GM19397 (cell line): ENCODE results near the gene HDHD5.
"Not testable (repeated sequence)": the region's sequence is repeated elsewhere in the genome, so short reads cannot be mapped to it uniquely, and the experiment has no call there.

Source experiments
- ATAC-seq: cut with Tn5 transposase; IDR thresholded peaks from one replicate; pipeline ENCODE4 v1.9.1; 2021; ENCODE audit warnings: mild to moderate bottlenecking, moderate library complexity; ENCODE audit not compliant: unreplicated experiment

Gene HDHD5

DNA sequence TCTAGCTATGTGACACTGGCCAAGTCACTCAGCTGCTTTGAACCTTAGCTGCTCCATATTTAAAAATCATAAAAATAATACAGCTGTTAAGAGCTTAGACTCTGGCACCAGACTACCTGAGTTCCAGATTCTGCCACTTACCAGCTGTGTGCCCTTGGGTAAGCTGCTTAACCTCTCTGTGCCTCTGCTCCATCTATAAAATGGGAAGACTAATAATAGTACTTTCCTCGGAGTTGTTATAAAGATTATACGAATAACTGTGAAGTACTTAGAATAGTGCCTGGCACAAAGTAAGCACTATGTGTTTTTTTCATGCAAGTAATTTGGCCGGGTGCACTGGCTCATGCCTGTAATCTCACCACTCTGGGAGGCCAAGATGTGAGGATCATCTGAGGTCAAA lies 1.4 kb downstream of the HDHD5 start:
- no peak for ATAC-seq

DNA sequence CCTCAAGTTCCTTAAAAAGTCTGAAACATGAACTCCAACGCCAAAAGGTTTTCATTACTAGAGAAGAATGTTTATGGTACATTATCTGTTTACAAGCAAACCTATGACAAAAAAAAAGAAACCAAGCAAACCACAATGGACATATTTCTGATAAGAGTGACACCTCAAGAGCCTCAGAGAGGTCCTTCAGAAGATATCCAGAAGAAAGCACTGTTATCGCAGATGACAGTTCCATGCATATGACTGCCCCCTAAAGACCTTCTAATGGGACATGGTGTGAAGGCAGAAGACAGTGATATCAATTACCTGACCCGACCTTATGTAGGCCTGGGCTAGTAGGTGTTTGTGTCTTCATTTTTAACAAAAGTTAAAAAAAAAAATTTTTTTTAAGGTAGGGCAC lies 3.1 kb downstream of the HDHD5 start:
- no peak for ATAC-seq

DNA sequence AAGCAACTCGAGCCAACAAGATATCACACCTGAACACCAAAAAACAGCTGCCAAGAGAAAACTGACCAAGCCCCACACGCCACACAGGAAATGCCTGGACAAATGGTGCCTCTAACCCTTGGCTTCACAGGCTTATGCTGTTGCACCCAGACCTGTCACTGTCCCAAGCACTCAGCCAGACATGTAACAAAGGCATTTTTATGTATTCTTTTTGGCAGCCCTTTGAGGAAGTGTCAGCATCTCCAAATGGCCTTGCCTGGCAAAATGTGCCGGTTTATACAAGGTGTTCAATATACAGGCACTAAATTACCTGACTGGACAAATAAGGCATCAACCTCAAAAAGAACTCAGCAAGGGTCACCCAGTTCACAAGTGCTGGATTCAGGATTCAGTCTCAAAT lies 6.1 kb downstream of the HDHD5 start:
- ATAC-seq: no peak

DNA sequence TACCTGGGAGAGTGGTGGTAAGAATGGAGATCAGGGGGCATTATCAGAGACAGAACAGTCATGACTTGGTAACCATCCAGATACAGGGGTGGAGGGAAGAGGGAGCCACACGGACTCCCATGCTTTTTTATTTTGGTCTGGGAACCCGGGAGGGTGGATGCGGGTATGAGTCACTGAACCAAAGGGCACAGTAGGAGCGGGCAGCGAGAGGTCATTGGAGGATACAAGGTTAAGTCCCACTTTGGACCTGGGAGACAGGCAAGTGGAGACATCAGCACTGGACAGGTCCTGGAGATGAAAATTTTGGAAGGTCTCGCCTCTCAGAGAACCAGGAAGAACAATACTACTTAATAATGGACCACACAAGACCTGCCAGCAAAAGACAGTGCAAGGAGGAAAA lies 6.7 kb downstream of the HDHD5 start:
- ATAC-seq: no peak

DNA sequence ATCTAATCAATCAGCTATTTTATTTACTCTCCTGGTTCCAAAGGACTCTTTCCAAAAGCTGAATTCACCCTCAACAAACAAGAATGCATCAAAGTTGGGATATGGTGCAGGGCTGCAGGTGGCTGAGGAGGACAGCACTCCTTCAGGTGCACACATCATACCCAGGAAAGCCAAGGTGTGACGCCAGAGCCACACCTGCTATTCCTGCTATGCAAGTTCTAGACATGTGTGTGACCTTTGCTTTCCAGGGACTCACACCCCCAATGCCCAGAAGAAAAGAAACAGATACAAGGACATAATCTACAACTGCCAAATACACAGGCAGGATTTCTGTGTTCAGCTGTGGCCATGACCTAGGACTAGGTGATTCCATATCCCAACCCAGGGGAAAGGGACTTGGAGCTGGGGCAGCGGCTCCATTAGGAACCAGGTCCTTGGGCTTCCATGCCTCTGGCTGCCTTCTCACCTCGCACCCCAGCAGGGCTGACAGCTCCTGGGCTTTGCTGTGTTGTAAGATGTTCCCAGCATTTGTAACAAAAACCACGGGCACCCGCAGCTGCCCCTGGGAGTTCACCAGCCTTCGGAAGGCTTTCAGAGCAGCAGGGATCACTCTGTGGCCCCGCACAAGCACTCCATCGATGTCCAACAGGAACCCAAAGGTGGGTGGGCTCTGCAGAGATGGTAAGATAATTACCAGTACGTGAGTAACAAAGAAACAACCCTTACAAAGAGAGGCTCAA lies 9.8 kb downstream of the HDHD5 start:
- no peak for ATAC-seq

DNA sequence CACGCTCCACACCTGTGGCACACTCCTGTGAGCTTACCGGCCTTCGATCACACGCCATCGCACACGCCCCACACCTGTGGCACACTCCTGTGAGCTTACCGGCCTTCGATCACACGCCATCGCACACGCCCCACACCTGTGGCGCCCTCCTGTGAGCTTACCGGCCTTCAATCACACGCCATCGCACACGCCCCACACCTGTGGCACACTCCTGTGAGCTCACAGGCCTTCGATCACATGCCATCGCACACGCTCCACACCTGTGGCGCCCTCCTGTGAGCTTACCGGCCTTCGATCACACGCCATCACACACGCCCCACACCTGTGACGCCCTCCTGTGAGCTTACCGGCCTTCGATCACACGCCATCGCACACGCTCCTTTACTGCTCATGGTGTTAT lies 11.6 kb downstream of the HDHD5 start:
- ATAC-seq: not testable (repeated sequence)

DNA sequence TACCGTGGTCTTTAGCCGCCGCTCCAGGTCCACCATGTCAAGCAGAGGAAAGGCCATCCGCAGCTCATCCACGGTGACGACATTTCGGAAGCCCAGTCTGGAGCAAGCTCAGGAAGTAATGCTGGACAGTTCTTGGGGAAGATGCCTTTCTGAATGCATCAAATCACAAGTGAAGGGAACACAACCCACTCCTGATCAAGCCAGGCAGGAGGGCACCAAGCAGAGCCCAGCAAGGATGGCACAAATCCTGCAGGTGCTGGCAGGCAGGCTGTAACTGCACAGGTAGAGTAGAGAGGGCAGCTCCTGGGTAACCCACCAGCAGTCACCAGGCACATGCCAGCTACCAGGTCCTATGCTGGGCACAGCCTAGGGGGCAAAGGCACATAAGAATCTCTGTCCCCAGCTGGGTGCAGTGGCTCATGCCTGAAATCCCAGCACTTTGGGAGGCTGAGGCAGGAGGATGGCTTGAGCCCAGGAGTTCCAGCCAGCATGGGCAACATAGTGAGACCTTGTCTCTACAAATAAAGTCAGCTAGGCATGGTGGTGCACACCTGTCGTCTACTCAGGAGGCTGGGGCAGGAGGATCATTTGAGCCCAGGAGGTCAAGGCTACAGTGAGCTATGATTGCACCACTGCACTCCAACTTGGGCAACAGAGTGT lies 13.9 kb downstream of the HDHD5 start:
- ATAC-seq: no peak

DNA sequence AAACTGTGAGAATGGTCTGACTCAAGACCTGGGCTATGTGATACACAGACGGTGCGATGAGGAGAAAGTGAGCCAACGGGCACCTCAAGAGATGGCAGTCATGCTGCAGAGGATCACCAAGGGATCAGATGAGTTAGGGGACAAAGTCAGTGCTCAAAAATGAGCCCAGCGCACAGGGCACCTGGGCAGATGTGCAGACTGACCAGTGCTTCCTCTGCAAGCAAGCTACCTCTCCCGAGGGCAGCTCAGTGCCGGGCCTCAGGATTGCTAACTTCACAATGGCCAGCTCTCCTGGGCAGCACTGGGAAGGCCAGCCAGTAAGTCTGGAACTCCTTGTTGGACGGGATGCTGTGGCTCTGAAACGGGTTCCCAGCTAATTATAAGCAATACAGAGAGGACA lies 15.3 kb downstream of the HDHD5 start:
- no peak for ATAC-seq

DNA sequence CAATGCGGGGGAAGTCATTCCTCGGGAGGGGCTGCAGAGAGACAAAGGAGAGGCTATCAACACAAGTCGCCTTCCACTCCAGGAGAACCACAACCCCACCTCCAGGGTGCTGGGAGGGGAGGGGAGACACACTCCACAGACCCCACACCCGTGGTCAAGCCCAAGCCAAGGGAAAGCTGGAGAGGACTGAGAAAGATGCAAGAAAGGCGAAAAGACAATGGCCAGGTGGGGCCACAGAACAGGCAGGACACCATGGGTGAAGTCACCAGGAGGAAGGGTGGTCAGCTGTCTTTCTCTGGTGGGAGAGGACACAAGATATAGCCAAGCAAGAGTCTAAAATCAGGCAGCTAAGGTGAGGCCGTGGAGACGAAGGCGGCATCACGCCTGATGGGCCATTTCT lies 16.0 kb downstream of the HDHD5 start:
- ATAC-seq: no peak

DNA sequence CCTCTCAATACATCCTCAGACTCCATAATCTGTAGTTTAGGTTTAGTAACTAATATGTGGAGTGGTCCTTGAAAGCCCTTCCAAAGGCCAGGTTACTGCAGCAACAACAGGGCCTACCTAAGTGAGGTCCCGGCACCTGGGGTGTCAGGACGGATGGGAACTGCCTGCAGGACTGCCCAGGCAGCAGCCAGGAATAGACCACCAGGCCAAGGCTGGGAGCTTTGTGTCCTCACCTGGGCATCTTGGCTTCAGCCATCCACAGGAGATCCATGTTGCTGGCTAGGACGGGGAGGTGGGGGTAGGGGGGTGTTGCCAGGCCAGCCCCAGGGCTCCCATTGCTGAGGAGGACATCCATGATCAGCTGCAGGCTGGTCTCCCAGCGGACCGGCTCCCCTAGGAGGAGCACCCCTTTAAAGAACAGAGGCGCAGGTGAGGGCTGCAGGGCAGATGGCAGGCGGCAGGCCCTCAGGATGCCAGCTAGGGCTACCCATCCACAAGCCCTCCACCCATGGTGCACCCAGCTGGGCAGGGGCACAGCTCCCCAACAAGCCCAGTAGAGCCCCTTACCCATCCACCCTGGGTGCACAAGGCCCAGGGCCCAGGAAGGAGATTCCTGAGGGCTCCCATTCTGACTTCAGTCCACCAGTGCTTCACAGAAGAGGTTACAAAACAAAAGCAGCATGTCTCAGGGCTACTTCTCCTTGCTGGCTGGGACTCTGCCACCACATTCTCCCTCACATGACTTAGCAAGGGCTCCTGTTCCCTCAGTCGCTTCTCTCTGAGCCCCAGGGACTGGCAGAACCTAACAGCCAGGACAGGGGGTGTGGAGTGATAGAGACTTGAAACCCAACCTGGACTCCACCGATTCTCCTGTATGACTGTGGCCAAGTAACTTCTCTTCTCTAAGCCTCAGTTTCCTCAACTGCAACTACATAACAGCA lies 18.0 kb downstream of the HDHD5 start:
- no peak for ATAC-seq

DNA sequence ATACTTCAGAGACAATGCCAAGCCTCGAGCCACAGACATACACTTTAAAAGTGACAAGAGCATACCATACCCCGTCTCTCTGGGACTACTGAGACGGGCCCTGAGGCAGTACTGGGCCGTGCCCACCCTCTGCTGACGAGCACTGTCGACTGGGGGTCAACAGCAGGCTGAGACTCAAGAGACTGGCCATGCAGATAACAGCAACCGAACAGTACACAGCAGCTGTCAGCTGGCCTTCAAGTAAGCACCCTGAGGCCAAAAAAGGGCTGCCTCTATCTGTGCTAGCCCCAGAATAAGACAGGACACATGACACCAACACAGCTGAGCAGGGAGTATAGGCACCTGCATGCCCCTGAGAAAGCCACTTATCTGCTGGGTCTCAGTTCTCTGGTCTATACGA lies 19.1 kb downstream of the HDHD5 start:
- ATAC-seq: no peak

DNA sequence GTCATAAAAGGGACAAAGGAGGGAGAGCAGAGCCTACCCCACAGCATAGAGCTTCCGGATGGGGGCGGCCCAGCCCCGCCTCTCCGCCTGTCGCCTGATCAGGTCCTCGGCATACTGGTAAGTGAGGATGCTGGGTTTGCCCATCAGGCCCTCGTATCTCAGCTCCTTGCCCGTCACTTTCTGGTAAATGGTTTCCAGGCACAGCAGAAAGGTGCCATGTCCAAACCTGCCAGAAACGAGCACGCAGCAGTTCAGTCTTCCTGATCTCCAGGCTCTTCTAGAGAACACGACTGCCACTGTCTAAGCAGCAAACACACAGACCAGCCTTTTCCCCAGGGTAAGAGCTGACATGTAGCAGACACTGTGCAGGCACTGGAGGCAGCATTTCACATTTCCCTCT lies 20.6 kb downstream of the HDHD5 start:
- ATAC-seq: no peak

DNA sequence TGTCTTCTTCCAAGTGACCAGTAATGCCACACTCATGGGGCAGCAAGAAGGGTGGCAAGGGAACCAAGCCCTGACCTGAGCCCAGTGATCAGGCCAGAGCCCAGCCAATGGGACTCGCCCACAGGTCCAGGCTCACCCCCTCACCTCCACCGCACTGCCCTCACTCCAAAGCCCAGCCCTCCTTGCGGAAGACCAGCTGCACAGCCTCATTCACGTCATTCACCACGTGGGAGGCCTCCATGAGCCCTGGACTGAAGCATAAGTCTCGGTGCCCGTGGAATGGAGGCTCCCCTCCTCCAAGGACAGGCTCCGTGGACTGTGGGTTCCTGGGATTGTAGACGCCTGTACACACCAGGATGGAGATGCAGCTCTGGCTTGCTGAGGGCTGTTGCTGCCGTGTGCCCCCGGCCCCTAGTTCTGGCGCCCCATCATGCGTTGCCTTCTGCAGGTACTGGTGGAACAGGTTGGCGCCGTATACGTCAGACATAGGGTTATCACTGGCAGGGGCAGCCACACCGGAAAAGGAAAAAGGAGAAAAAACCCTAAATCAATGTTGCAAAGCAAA lies 21.1 kb downstream of the HDHD5 start:
- no peak for ATAC-seq

DNA sequence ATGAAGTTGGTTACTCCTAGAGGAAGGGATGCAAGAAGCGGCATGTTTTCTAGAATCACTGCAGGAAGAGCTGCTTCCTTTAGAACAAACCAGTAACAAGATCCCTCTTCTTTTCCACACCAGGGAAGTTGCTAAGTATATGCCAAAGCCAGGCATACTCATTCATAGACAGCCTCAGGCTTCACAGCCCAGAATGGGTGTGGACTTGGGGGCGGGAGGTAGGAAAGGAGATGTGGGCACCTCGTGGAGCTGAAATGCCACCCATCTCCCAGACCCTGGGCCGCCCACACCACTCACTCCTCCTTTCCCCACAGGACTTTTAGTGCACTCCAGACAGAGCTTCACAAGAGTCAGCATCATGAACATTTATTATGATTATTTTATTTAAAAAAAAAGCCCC lies 21.9 kb downstream of the HDHD5 start:
- ATAC-seq: no peak

DNA sequence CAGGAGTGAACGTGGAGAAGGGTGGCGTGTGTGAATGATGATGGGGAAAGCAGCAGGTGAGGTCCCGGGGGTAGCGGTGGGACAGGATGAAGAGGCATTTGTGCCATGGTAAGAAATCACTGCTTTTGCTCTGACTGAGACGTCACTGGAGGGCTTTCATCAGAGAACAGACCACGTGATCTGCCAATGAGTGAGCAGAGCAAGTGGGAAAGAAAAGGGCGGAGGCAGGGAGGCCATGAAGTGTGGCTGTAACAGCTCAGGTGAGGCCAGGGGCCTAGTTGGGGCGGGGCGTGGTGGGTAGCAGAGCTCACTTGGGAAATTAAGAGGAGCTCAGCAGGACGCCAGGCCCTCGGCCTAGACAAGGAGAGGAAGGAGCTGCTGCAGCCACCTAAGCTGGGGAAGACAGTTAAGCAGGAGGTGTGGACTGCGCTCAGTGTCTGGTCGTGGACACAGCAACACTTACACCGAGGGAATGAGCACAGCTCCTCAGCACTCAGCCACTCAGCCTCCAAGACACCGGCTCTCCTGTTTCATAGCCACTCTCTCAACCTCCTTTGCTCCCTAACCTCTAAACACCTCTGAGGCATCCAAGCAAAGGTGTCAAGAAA lies 23.8 kb downstream of the HDHD5 start:
- no peak for ATAC-seq

DNA sequence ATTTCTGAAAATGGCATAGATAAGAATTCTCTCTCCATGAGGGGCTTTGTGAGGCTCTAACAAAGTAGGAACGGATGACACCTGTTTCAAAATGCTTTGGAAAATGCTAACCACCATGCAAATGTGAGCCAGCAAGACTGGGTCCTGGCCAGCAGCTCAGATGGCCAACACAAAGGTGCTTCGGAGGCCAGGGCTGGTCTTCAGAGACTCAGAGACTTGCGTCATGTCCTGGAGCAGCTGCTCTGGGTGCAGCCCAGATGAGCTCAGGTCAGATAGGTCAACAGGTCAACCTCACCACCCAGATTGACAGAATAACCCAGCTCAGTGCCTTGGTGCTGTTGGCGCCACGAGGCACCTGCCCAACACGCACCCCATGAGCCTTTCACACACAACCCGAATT lies 25.9 kb downstream of the HDHD5 start:
- ATAC-seq: no peak

DNA sequence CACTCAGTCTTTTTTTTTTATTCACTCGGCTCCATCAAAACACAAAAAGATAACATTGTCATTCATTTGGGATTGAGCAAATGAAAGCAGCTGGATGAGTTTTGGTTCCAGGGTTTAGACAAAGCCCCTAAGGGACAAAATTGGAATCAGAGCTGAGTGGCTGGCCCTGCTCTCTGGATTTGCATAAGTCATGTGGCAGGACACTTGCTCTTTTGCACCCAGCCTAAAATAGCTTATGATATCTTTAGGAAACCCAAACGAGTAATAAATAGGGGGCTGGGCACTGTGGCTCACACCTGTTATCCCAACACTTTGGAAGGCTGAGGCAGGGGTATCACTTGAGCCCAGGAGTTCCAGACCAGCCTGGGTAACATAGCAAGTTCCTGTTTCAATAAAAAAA lies 27.0 kb downstream of the HDHD5 start:
- no peak for ATAC-seq

DNA sequence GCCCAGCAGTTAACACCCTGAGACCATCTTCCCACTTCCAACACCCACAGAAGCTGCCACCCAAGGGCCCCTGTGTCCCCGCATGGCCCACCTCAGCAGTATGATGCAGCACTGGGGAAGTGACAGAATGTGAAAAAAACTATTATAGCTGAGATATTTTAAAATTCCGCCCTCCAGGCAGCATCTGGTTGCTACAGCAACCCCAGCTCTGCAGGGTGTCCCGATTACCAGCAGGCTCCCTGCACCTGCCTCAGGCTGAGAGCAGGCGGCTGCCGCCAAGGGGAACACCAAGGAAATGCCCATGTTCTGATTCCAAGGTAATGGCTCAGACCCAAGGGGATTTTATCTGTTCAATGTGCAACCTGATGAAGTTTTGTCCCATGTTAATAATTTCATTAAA lies 27.4 kb downstream of the HDHD5 start:
- ATAC-seq: no peak

DNA sequence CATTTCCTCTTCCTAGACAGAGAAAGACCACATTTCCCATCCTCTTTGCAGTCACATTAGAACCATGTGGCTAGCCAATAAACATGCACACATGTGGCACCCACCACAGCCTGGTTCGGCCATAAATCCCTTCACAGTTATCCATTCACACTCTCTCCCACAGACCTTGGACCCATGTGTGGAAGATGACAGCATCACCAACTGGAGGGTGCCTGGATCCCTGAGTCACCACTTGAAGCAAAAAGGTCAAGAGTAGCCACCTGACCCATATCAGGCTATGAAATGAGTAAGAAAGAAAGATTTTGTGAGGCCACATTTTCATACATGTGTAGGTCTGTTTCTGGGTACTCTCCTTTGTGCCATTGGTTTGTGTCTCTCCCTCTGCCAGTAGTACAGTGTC lies 28.9 kb downstream of the HDHD5 start:
- ATAC-seq: no peak

DNA sequence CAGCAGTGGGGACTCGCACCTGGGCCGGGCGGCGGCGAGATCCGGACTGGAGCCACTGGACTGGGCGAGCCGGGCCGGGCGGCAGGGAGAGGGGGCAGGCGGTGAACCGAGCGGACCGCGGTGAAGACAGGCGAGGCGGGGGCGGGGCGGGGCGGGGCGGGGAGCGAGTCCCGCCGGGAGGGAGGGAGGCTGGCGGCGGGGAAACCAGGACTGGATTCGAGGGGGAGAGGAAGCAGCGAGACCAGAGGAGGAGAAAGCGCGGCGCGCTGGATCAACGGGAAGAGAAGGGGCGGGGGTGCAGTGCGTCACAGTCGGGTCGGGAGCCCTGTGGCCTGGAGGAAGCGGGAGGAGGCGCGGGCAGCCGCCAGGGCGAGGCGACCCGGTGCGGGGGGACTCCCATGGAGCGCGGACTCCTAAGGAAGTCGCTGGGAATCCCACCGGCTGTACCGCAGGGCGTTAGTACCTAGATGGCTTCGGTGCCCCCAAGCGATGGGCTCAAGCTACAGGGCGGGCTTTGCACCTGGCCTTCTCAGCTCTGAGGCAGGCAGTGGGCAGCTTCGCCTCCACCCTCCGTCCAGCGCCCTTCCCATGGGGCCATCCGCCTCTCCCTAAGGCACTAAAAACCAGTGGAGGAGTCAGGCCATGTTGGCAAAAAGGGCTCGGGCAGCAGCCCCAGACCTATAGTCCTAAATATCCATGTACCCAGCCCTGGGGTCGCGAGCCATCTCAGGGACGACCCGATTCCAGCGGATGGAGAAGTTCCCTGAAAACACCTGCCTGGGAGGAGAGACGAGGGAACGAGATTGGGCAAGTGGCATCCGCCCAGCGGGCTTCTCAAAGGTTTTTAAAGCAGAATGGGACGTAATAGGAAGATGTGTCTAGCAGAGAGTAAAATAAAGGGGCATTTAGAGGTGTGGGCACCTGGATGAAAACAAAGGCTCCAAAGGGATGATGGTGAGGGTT lies 37.6 kb downstream of the HDHD5 start, which contains the start of gene TMEM121B:
Gene TMEM121B (minus strand): TSS at position 128 of the 963 bp plus-strand sequence. CDS start 233 bp downstream, outside the sequence.
- ATAC-seq: no peak
